ENCODE measurements around the gene TBX5. TPM values are rescaled to one million over a fixed set of nuclear protein-coding genes. Genes with fewer than 3 reads are reported as not detected.

The TBX5 gene
- total and polyA plus RNA-seq, 2 of the 4 experiments (the other 2 are of a cell fraction), result 13.3 to 14.7 TPM

DNA sequence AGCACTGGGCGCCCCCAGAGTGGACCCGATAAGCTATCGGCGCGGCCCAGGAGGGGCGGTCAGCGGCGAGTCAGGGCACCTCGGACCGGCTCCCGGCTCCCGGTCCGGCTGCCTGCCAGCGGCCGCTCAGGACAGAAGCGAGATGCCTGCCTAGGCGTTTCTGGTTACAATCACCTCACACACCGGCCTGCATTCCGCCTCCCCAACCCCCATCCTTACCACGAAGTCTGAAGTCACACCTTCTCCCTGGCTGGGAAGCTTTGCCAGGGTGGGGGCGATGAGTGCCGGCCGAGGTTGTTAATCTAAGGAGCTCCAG is 42.6 kb upstream of the TBX5 start:
- Histone ChIP-seq H3K56ac (ENCODE audit: extremely low read depth, insufficient read depth, low read length) (no peak overlapping the region), H4K5ac (ENCODE audit: low read depth, low read length) (no peak overlapping the region), H3K23ac (ENCODE audit: low read depth, low read length) (no peak overlapping the region), H3K9me3 (ENCODE audit: control insufficient read depth, insufficient read depth, low read length) (peaks cover 12% of the 10 kb centered on the region), H3K9me1 (ENCODE audit: insufficient read depth, low read length) (0 out of 2 replicates have a peak, but pooled peaks cover 2% of the 10 kb centered on the region), H3K18ac (ENCODE audit: low read depth, low read length) (no peak overlapping the region), H2AFZ (replicated peaks; ENCODE audit: low read length, poor library complexity) (no peak overlapping the region), H2BK15ac (ENCODE audit: low read depth, low read length) (no peak overlapping the region), H2BK20ac (ENCODE audit: low read depth, low read length) (no peak overlapping the region), H3K4ac (ENCODE audit: low read depth, low read length) (no peak overlapping the region), H3K14ac (replicated peaks; ENCODE audit: low read depth, low read length) (no peak overlapping the region), H3K4me1 (ENCODE audit: control insufficient read depth, insufficient read depth, low read length) (no peaks in the 10 kb centered on the region), H3K4me3 (ENCODE audit: insufficient read depth, low read depth, low read length) (no peak overlapping the region), H4K20me1 (ENCODE audit: insufficient read depth, low read length) (no peaks in the 10 kb centered on the region), H4K8ac (ENCODE audit: low read depth in 2 of 2, low read length in 2 of 2) (no peak overlapping the region), H3K27ac (ENCODE audit: insufficient read depth, low read length) (no peak overlapping the region), H4K91ac (ENCODE audit: insufficient read depth, low read depth, low read length) (no peak overlapping the region), H2AK9ac (replicated peaks; ENCODE audit: low read depth, low read length, poor library complexity) (no peak overlapping the region), H3K9ac (ENCODE audit: low read depth, low read length) (no peak overlapping the region), H2BK5ac (ENCODE audit: low read depth, low read length, poor library complexity, severe bottlenecking) (no peak overlapping the region), H3K4me2 (ENCODE audit: low read depth, low read length) (no peak overlapping the region), H3K27me3 (ENCODE audit: control insufficient read depth, insufficient read depth, low read length) (peaks cover 66% of the 10 kb centered on the region), H3K36me3 (ENCODE audit: control insufficient read depth, insufficient read depth, low read length) (no peaks in the 10 kb centered on the region), H2BK120ac (ENCODE audit: low read depth, low read length) (no peak overlapping the region), H2AK5ac (ENCODE audit: low read depth, low read length) (no peak overlapping the region), H3K79me1 (ENCODE audit: low read depth in 1 of 2, low read length in 2 of 2) (no peaks in the 10 kb centered on the region)
- no peak for ATAC-seq (ENCODE audit: low read depth)
- 81% methylated on average over 14 of the region's 23 CpGs; no CpG with 5 or more reads in 1 of the 2 experiments for WGBS, 2 experiments (ENCODE audit: extremely low coverage in 2 of 2, insufficient read length in 1 of 2)
- POLR2A ChIA-PET (ENCODE audit: unreplicated experiment), result no interaction called here
- dilution Hi-C loops (cut with HindIII; ENCODE audit: low sequenced_read_pairs, unreplicated experiment) (no loop called here), in situ Hi-C loops (cut with MboI; ENCODE audit: low sequenced_read_pairs) (no loop called here), intact Hi-C loops (cut with micrococcal nuclease) (no loop called here)
- no peak for TF ChIP-seq RCOR1 (IDR thresholded peaks at IDR 0.05; ENCODE audit: insufficient replicate concordance, low read length)
- no peak for TF ChIP-seq CEBPB (IDR thresholded peaks at IDR 0.05; ENCODE audit: low read depth, low read length)
- no peak for TF ChIP-seq FOS (IDR thresholded peaks at IDR 0.05; ENCODE audit: low read depth, low read length)
- TF ChIP-seq SMC3 (IDR thresholded peaks at IDR 0.05; ENCODE audit: low read depth, low read length), result no peak
- TF ChIP-seq BHLHE40 (IDR thresholded peaks at IDR 0.05; ENCODE audit: low read depth, low read length), result no peak
- no peak for TF ChIP-seq MAFK (IDR thresholded peaks at IDR 0.05; ENCODE audit: low read depth, low read length)
- TF ChIP-seq MAZ (IDR thresholded peaks at IDR 0.05; ENCODE audit: borderline replicate concordance, low read depth, low read length), result no peak
- TF ChIP-seq, protein P1, sequence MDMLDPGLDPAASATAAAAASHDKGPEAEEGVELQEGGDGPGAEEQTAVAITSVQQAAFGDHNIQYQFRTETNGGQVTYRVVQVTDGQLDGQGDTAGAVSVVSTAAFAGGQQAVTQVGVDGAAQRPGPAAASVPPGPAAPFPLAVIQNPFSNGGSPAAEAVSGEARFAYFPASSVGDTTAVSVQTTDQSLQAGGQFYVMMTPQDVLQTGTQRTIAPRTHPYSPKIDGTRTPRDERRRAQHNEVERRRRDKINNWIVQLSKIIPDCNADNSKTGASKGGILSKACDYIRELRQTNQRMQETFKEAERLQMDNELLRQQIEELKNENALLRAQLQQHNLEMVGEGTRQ (IDR thresholded peaks at IDR 0.05; ENCODE audit: low read depth, low read length), result no peak
- TF ChIP-seq, protein P2, sequence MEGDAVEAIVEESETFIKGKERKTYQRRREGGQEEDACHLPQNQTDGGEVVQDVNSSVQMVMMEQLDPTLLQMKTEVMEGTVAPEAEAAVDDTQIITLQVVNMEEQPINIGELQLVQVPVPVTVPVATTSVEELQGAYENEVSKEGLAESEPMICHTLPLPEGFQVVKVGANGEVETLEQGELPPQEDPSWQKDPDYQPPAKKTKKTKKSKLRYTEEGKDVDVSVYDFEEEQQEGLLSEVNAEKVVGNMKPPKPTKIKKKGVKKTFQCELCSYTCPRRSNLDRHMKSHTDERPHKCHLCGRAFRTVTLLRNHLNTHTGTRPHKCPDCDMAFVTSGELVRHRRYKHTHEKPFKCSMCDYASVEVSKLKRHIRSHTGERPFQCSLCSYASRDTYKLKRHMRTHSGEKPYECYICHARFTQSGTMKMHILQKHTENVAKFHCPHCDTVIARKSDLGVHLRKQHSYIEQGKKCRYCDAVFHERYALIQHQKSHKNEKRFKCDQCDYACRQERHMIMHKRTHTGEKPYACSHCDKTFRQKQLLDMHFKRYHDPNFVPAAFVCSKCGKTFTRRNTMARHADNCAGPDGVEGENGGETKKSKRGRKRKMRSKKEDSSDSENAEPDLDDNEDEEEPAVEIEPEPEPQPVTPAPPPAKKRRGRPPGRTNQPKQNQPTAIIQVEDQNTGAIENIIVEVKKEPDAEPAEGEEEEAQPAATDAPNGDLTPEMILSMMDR (conservative IDR thresholded peaks at IDR 0.05; ENCODE audit: low read depth, low read length), result no peak
- no peak for TF ChIP-seq NFE2L2 (IDR thresholded peaks at IDR 0.05; ENCODE audit: low read depth, low read length)
- TF ChIP-seq MXI1 (IDR thresholded peaks at IDR 0.05; ENCODE audit: borderline replicate concordance, low read depth, low read length), result no peak
- TF ChIP-seq POLR2A (IDR thresholded peaks at IDR 0.05; ENCODE audit: low read depth, low read length), result no peak
- TF ChIP-seq CHD1 (IDR thresholded peaks at IDR 0.05; ENCODE audit: low read depth, low read length), result no peak
- no peak for TF ChIP-seq RFX5 (IDR thresholded peaks at IDR 0.05; ENCODE audit: low read depth, low read length)
- TF ChIP-seq RAD21 (IDR thresholded peaks at IDR 0.05; ENCODE audit: low read length), result no peak
- TF ChIP-seq, protein P3, sequence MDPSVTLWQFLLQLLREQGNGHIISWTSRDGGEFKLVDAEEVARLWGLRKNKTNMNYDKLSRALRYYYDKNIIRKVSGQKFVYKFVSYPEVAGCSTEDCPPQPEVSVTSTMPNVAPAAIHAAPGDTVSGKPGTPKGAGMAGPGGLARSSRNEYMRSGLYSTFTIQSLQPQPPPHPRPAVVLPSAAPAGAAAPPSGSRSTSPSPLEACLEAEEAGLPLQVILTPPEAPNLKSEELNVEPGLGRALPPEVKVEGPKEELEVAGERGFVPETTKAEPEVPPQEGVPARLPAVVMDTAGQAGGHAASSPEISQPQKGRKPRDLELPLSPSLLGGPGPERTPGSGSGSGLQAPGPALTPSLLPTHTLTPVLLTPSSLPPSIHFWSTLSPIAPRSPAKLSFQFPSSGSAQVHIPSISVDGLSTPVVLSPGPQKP (IDR thresholded peaks at IDR 0.05; ENCODE audit: borderline replicate concordance, low read depth, low read length), result no peak
- no peak for DNase-seq
- CTCF ChIA-PET, result no interaction called here
- no TSS peak for BruUV-seq (replicated peaks)
